Body of pancreas (tissue), 4 donors: ENCODE results near the gene LSP1. TPM values are rescaled to one million over a fixed set of nuclear protein-coding genes. Genes with fewer than 3 reads are reported as not detected.

Experiments used
- ATAC-seq: fragments of 150-250 bp; one replicate; pipeline ENCODE4 v1.9.1; 2016
- DNase-seq, 4 donors: peaks; one replicate each; pipeline ENCODE4 v3.0.0-alpha.2; 2019
- H3K27ac ChIP-seq, 4 donors: fragments of 200-600 bp; sonication (generic); 1 replicate in 3 of 4; 2 replicates in 1 of 4; pipeline versions ENCODE4 v1.5.1 to v1.6.1; 2016 to 2019; ENCODE audit warnings: mild to moderate bottlenecking in 1 of 4, mixed read lengths in 1 of 4, moderate library complexity in 1 of 4
- H3K27me3 ChIP-seq, 2 donors: fragments of 200-600 bp; sonication (generic); one replicate each; pipeline ENCODE4 v1.6.0; 2016; ENCODE audit warnings: mild to moderate bottlenecking in 1 of 2
- H3K36me3 ChIP-seq, 2 donors: fragments of 200-600 bp; sonication (generic); replicated peaks in 1 of 2; 2 replicates each; pipeline ENCODE4 v1.5.1; 2016; ENCODE audit warnings: low read depth in 2 of 2; ENCODE audit not compliant: insufficient read depth in 1 of 2
- H3K4me1 ChIP-seq: fragments of 200-600 bp; sonication (generic); one replicate; pipeline ENCODE4 v1.6.0; 2016
- H3K4me3 ChIP-seq, 2 donors: fragments of 200-600 bp; sonication (generic); 1 replicate in 1 of 2; 2 replicates in 1 of 2; pipeline ENCODE4 v1.5.1; 2016 to 2019
- H3K9me3 ChIP-seq, 3 donors: fragments of 200-600 bp; sonication (generic); 1 replicate in 2 of 3; 2 replicates in 1 of 3; pipeline ENCODE4 v1.5.1; 2016
- CTCF ChIP-seq, 7 experiments: fragments of 450-650 bp in 4 of 7; fragments of 200-600 bp in 3 of 7; sonication (generic) in 3 of 7; IDR thresholded peaks; one replicate each; pipeline ENCODE4 v1.5.1; 2016 to 2019; ENCODE audit warnings: antibody characterized with exemption in 7 of 7
- POLR2A ChIP-seq, 3 donors: fragments of 450-650 bp; IDR thresholded peaks; one replicate each; pipeline ENCODE4 v1.6.1; 2016; ENCODE audit warnings: antibody characterized with exemption in 3 of 3, mild to moderate bottlenecking in 2 of 3
- WGBS, 2 donors: methylation state at CpG; one replicate each; pipeline ENCODE4 v1.1.5; 2017; 5-methylcytosine and 5-hydroxymethylcytosine counted together
- intact Hi-C: fragments of 100-400 bp; cut with DNase I; formaldehyde crosslinking; loops from one replicate; pipeline ENCODE4 v1.15.1; 2023
- total RNA-seq, 2 donors: library from RNA; depleted of rRNA; stranded (reverse); fragments of >200 nt; gene quantifications; one replicate each; pipeline ENCODE4 v1.1.0, GENCODE V29; 2016

LSP1 gene
- total RNA-seq, 2 donors from 2014 or later = 9.9 to 11.5 TPM

GRCh38 chr11:1918436-1919315 is 65.8 kb downstream of the LSP1 start:
- Histone ChIP-seq H3K36me3 (no peaks in the 10 kb centered on the region), H3K9me3 (no peaks in the 10 kb centered on the region), H3K27ac (no peak overlapping the region), H3K4me1 (no peaks in the 10 kb centered on the region), H3K4me3 (no peak overlapping the region), H3K27me3 (no peaks in the 10 kb centered on the region)
- WGBS, 2 donors = 71 to 77% methylated on average over 5 to 25 of the region's 29 CpGs
- TF ChIP-seq POLR2A (IDR thresholded peaks at IDR 0.05) (no peak), CTCF (IDR thresholded peaks at IDR 0.05) (peak in 3 of 7 experiments; percentile 21 to 23 (median 22))
- DNase-seq (no peak), ATAC-seq (peak; percentile 13)
- intact Hi-C loops = no loop called here

- WGBS, 2 donors = 64 to 67% methylated on average over 23 to 28 of the region's 31 CpGs
- DNase-seq (no peak), ATAC-seq (no peak)
- H3K4me1 ChIP-seq = no peaks in the 10 kb centered on the region
- no peaks in the 10 kb centered on the region for H3K27me3 ChIP-seq
- no peak within 1 kb of the TSS for H3K27ac ChIP-seq
- H3K36me3 ChIP-seq = no peaks in the 10 kb centered on the region
- H3K9me3 ChIP-seq = no peaks in the 10 kb centered on the region
- TF ChIP-seq CTCF (IDR thresholded peaks at IDR 0.05) = no peak
- TF ChIP-seq POLR2A (IDR thresholded peaks at IDR 0.05) = no peak
- intact Hi-C loops = no loop called here
- H3K4me3 ChIP-seq = no peak within 1 kb of the TSS
Observed at GRCh38 chr11:1919391-1920127, 66.7 kb downstream of the LSP1 start, which contains the start of gene TNNT3. Gene TNNT3, plus strand, starts transcription at chr11:1919703. Its CDS starts 3,172 bp downstream, at chr11:1922875.

GRCh38 chr11:1920128-1920908 is 67.4 kb downstream of the LSP1 start:
- no peak for DNase-seq
- no peaks in the 10 kb centered on the region for H3K27me3 ChIP-seq

GRCh38 chr11:1920909-1921573 is 68.2 kb downstream of the LSP1 start:
- ATAC-seq = no peak
- WGBS, 2 donors = 72% methylated on average over 15 to 21 of the region's 21 CpGs
- Histone ChIP-seq H3K36me3 (no peaks in the 10 kb centered on the region), H3K4me3 (no peak overlapping the region), H3K9me3 (no peaks in the 10 kb centered on the region), H3K27me3 (no peaks in the 10 kb centered on the region), H3K4me1 (no peaks in the 10 kb centered on the region), H3K27ac (no peak overlapping the region)
- intact Hi-C loops = no loop called here
- DNase-seq = no peak
- TF ChIP-seq POLR2A (IDR thresholded peaks at IDR 0.05) (no peak), CTCF (IDR thresholded peaks at IDR 0.05) (no peak)

More at GRCh38 chr11:1920128-1920908, 67.4 kb downstream of the LSP1 start:
- no peaks in the 10 kb centered on the region for H3K4me1 ChIP-seq
- ATAC-seq = no peak
- H3K27ac ChIP-seq = no peak overlapping the region
- WGBS, 2 donors = 75 to 82% methylated on average over 5 to 24 of the region's 25 CpGs
- TF ChIP-seq POLR2A (IDR thresholded peaks at IDR 0.05) = no peak
- H3K36me3 ChIP-seq = no peaks in the 10 kb centered on the region
- intact Hi-C loops = no loop called here
- no peak overlapping the region for H3K4me3 ChIP-seq
- H3K9me3 ChIP-seq = no peaks in the 10 kb centered on the region
